Liver (tissue), 9 donors: ENCODE measurements around the gene ZBTB7A. TPM values are rescaled to one million over a fixed set of nuclear protein-coding genes. Genes with fewer than 3 reads are reported as not detected.

Experiments used
- DNase-seq: peaks from one replicate; pipeline ENCODE4 v3.0.0-alpha.2; 2017; ENCODE audit warnings: low spot score
- H3K27ac ChIP-seq, 2 donors: one replicate each; pipeline ENCODE4 v1.7.0; 2013; ENCODE audit warnings: inconsistent platforms in 2 of 2, low read length in 2 of 2, control low read depth in 1 of 2, low read depth in 1 of 2, mild to moderate bottlenecking in 1 of 2
- H3K27me3 ChIP-seq, 4 donors: one replicate each; pipeline versions ENCODE4 v1.6.1 to v1.7.0; 2013; ENCODE audit warnings: low read length in 3 of 4, inconsistent platforms in 1 of 4, mild to moderate bottlenecking in 1 of 4, moderate library complexity in 1 of 4; ENCODE audit not compliant: control insufficient read depth in 4 of 4, insufficient read depth in 4 of 4
- H3K36me3 ChIP-seq, 4 donors: one replicate each; pipeline versions ENCODE4 v1.6.1 to v1.7.0; 2013; ENCODE audit warnings: low read length in 3 of 4, mild to moderate bottlenecking in 3 of 4, low read depth in 1 of 4, moderate library complexity in 1 of 4; ENCODE audit not compliant: control insufficient read depth in 4 of 4, insufficient read depth in 3 of 4
- H3K4me1 ChIP-seq, 4 donors: one replicate each; pipeline versions ENCODE4 v1.6.1 to v1.7.0; 2013; ENCODE audit warnings: low read length in 3 of 4, mild to moderate bottlenecking in 3 of 4, moderate library complexity in 1 of 4; ENCODE audit not compliant: control insufficient read depth in 4 of 4, insufficient read depth in 4 of 4
- H3K4me3 ChIP-seq, 3 donors: one replicate each; pipeline versions ENCODE4 v1.6.1 to v1.7.0; 2013; ENCODE audit warnings: low read length in 3 of 3, control low read depth in 1 of 3, low read depth in 1 of 3, mild to moderate bottlenecking in 1 of 3
- H3K9ac ChIP-seq, 2 donors: one replicate each; pipeline ENCODE4 v1.7.0; 2013; ENCODE audit warnings: low read length in 2 of 2, mild to moderate bottlenecking in 2 of 2, moderate library complexity in 2 of 2, control low read depth in 1 of 2, low read depth in 1 of 2
- H3K9me3 ChIP-seq, 4 donors: one replicate each; pipeline versions ENCODE4 v1.6.1 to v1.7.0; 2013; ENCODE audit warnings: low read length in 3 of 4; ENCODE audit not compliant: control insufficient read depth in 4 of 4
- EGR1 ChIP-seq, 2 donors: IDR thresholded peaks; 2 replicates each; pipeline ENCODE4 v1.6.1; 2016 to 2018; ENCODE audit warnings: antibody characterized with exemption in 2 of 2, low read depth in 2 of 2
- FOXA1 ChIP-seq: IDR thresholded peaks from 2 replicates; pipeline ENCODE4 v1.6.1; 2016; ENCODE audit warnings: antibody characterized with exemption
- FOXA2 ChIP-seq: IDR thresholded peaks from 2 replicates; pipeline ENCODE4 v1.6.1; 2016; ENCODE audit warnings: antibody characterized with exemption
- HNF4A ChIP-seq, 2 donors: conservative IDR thresholded peaks; 2 replicates each; pipeline ENCODE4 v1.6.1; 2016; ENCODE audit warnings: antibody characterized with exemption in 2 of 2, mild to moderate bottlenecking in 2 of 2
- JUND ChIP-seq, 2 donors: IDR thresholded peaks; 2 replicates each; pipeline ENCODE4 v1.6.1; 2016; ENCODE audit warnings: antibody characterized with exemption in 2 of 2
- NR2F2 ChIP-seq: IDR thresholded peaks from 2 replicates; pipeline ENCODE4 v1.6.1; 2016; ENCODE audit warnings: antibody characterized with exemption
- RXRA ChIP-seq, 2 donors: IDR thresholded peaks; 2 replicates each; pipeline ENCODE4 v1.6.1; 2017 to 2018; ENCODE audit warnings: antibody characterized with exemption in 2 of 2, mild to moderate bottlenecking in 1 of 2
- SP1 ChIP-seq: IDR thresholded peaks from 2 replicates; pipeline ENCODE4 v1.6.1; 2018; ENCODE audit warnings: antibody characterized with exemption, mild to moderate bottlenecking
- TAF1 ChIP-seq: conservative IDR thresholded peaks from 2 replicates; pipeline ENCODE4 v1.6.1; 2016; ENCODE audit warnings: antibody characterized with exemption, mild to moderate bottlenecking
- YY1 ChIP-seq: IDR thresholded peaks from 2 replicates; pipeline ENCODE4 v1.6.1; 2016; ENCODE audit warnings: antibody characterized with exemption, mild to moderate bottlenecking
- WGBS: extraction: QIAGEN DNeasy Blood & Tissue Kit; methylation state at CpG from one replicate; pipeline ENCODE4 v1.1.7; 2013; 5-methylcytosine and 5-hydroxymethylcytosine counted together
- polyA plus RNA-seq, 2 donors: library from polyadenylated mRNA; stranded (reverse) in 1 of 2; unstranded in 1 of 2; fragments of 200-250 nt in 1 of 2; fragments of >200 nt in 1 of 2; fragmentation: Nextera tagmentation in 1 of 2; extraction: Ambion mirVana in 1 of 2; gene quantifications; one replicate each; pipeline versions ENCODE4 v1.2.1 to v1.2.3, GENCODE V29; 2013 to 2015
- total RNA-seq, 2 donors: library from RNA; depleted of rRNA; stranded (reverse); fragments of >200 nt; gene quantifications; one replicate each; pipeline ENCODE4 v1.2.3, GENCODE V29; 2014
- TF ChIP-seq, protein P1 (sequence below): IDR thresholded peaks from 2 replicates; pipeline ENCODE4 v1.6.1; 2016; ENCODE audit warnings: antibody characterized with exemption
- TF ChIP-seq, protein P2 (sequence below): IDR thresholded peaks from 2 replicates; pipeline ENCODE4 v1.6.1; 2016; ENCODE audit warnings: antibody characterized with exemption, mild to moderate bottlenecking
- TF ChIP-seq, protein P3 (sequence below): fragments of 150-350 bp; IDR thresholded peaks from 2 replicates; pipeline ENCODE4 v1.5.1; 2017; ENCODE audit warnings: improper control_type of control experiment, low read depth, low read length; ENCODE audit not compliant: missing input control
- donor health status: healthy.
- donor health status: healthy.
- donor health status: healthy.
- donor health status: healthy.
- donor health status: healthy.

ZBTB7A gene
- total and polyA plus RNA-seq, 4 donors: 2.9 to 28.9 (median 17.6) TPM

DNA sequence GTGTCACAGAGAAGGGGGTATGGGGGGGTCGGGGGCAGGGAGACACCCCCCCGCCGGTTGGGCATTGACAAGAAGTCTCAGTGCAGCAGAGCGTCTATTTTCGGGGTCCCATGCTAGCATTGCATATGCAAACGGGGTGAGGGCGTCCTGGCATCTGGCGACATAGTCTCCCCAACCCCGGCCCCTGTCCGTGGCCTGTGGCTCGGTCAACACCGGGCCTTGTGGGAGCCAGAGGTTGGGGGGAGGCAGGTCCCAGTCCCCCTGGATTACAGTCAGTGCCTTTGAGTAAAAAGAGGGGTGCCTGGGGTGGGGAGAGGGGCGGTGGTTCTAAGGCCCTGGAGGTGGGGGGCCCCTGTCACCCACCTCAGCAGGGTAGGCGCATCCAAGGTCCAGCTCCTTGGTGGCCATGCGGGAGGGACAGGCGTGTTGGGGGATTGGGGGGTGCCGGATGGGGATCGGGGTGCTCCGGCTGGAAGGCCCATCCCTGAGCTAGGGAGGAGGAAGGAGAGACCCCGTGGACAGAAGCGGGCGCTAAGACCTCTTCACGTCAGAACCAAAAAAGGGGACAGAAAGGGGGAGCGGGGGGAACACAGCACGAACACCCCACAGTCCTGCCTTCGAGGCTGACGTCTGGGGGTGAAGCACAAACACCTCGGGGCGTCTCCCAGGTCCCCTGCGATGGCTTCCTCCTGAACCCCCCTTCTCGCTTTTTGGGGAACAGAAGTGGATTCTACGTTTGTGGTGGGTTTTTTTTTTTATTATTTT, 20.9 kb downstream of the ZBTB7A start:
- H3K4me3 ChIP-seq: no peak overlapping the region
- no peak overlapping the region for H3K9ac ChIP-seq
- H3K36me3 ChIP-seq: peaks cover 0 to 26% (median 4%) of the 10 kb centered on the region in 4 donors
- no peaks in the 10 kb centered on the region for H3K9me3 ChIP-seq
- no peak overlapping the region for H3K27ac ChIP-seq
- WGBS: 92% methylated on average over 32 of the region's 32 CpGs
- peaks cover 0 to 2% (median 0%) of the 10 kb centered on the region in 4 donors for H3K4me1 ChIP-seq
- no peak for DNase-seq
- H3K27me3 ChIP-seq: no peaks in the 10 kb centered on the region
- no peak for TF ChIP-seq RXRA (IDR thresholded peaks at IDR 0.05)
- no peak for TF ChIP-seq HNF4A (conservative IDR thresholded peaks at IDR 0.05)
- TF ChIP-seq SP1: no peak
- TF ChIP-seq, protein P1, sequence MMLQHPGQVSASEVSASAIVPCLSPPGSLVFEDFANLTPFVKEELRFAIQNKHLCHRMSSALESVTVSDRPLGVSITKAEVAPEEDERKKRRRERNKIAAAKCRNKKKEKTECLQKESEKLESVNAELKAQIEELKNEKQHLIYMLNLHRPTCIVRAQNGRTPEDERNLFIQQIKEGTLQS: no peak
- no peak for TF ChIP-seq YY1
- no peak for TF ChIP-seq EGR1 (IDR thresholded peaks at IDR 0.05; ENCODE audit: low read depth in 2 of 2)
- TF ChIP-seq, protein P2, sequence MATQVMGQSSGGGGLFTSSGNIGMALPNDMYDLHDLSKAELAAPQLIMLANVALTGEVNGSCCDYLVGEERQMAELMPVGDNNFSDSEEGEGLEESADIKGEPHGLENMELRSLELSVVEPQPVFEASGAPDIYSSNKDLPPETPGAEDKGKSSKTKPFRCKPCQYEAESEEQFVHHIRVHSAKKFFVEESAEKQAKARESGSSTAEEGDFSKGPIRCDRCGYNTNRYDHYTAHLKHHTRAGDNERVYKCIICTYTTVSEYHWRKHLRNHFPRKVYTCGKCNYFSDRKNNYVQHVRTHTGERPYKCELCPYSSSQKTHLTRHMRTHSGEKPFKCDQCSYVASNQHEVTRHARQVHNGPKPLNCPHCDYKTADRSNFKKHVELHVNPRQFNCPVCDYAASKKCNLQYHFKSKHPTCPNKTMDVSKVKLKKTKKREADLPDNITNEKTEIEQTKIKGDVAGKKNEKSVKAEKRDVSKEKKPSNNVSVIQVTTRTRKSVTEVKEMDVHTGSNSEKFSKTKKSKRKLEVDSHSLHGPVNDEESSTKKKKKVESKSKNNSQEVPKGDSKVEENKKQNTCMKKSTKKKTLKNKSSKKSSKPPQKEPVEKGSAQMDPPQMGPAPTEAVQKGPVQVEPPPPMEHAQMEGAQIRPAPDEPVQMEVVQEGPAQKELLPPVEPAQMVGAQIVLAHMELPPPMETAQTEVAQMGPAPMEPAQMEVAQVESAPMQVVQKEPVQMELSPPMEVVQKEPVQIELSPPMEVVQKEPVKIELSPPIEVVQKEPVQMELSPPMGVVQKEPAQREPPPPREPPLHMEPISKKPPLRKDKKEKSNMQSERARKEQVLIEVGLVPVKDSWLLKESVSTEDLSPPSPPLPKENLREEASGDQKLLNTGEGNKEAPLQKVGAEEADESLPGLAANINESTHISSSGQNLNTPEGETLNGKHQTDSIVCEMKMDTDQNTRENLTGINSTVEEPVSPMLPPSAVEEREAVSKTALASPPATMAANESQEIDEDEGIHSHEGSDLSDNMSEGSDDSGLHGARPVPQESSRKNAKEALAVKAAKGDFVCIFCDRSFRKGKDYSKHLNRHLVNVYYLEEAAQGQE: no peak
- TF ChIP-seq TAF1: no peak

DNA sequence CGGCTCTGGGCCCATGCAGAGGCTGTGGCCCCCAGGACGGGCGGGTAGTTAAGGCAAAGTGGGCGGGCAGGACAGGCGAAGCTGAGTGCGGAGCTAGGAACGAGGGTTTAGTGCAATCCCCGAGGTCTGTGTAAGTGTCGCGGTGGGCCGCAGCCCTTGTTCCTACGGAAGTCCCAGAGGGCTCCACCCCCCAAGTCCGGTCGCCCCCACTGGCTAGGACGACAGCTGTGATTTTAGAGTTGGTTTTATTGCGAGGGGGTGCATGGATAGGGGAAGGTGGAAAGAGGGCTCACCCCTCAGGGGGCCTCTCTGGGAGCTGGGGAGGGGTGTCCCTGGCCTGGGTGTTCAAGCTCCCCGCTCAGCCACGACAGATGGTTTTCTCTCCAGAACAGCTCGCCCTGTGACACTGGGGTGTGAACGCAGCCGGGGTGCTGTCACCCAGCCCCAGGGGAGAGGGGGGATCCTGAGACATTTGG, 21.7 kb downstream of the ZBTB7A start:
- DNase-seq: no peak
- Histone ChIP-seq H3K4me1 (peaks cover 0 to 2% (median 0%) of the 10 kb centered on the region in 4 donors), H3K36me3 (peaks cover 0 to 26% (median 4%) of the 10 kb centered on the region in 4 donors), H3K27ac (no peak overlapping the region), H3K27me3 (no peaks in the 10 kb centered on the region), H3K9me3 (no peaks in the 10 kb centered on the region), H3K4me3 (no peak overlapping the region), H3K9ac (no peak overlapping the region)
- 87% methylated on average over 21 of the region's 21 CpGs for WGBS
- TF ChIP-seq TAF1: no peak

DNA sequence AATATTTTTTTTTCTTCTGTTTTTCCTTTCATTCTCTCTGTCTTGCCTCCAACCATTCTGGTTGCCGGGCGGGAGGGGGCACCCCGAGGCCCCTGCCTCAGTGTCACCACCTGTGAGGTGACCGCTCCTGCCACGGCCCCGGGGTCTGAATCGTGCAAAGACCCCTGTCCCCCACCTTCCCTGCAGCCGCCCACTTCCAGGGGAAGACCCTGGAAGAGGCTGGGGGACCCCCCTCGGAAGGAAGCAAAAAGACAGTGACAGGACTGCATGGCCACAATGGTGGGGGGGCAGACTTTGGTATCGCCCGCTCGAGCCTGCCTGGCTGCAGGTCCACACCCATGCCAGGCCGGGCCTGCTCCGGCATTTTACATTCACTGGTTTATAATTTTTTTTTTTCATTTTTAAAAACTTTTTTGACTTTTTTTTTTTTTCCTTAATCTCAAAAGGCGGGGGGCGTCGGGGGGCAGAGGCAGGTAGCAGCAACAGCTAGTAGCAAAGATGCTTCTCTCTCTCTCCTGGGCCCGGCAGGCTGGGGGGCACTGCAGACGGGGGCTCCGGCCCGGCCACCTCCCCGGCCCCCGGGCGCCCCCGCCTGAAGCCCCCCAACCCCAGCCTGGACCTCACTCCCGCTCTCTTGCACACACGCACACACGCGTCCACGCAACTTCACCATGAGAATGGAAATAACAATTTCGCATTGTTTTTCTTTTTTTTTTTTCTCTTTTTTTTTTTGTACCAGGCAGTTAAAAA, 22.6 kb downstream of the ZBTB7A start:
- Histone ChIP-seq H3K9me3 (no peaks in the 10 kb centered on the region), H3K4me1 (no peaks in the 10 kb centered on the region), H3K9ac (no peak overlapping the region), H3K4me3 (no peak overlapping the region), H3K36me3 (peaks cover 0 to 24% (median 3%) of the 10 kb centered on the region in 4 donors), H3K27ac (no peak overlapping the region), H3K27me3 (no peaks in the 10 kb centered on the region)
- no peak for TF ChIP-seq HNF4A (conservative IDR thresholded peaks at IDR 0.05)
- no peak for TF ChIP-seq SP1
- TF ChIP-seq, protein P3, sequence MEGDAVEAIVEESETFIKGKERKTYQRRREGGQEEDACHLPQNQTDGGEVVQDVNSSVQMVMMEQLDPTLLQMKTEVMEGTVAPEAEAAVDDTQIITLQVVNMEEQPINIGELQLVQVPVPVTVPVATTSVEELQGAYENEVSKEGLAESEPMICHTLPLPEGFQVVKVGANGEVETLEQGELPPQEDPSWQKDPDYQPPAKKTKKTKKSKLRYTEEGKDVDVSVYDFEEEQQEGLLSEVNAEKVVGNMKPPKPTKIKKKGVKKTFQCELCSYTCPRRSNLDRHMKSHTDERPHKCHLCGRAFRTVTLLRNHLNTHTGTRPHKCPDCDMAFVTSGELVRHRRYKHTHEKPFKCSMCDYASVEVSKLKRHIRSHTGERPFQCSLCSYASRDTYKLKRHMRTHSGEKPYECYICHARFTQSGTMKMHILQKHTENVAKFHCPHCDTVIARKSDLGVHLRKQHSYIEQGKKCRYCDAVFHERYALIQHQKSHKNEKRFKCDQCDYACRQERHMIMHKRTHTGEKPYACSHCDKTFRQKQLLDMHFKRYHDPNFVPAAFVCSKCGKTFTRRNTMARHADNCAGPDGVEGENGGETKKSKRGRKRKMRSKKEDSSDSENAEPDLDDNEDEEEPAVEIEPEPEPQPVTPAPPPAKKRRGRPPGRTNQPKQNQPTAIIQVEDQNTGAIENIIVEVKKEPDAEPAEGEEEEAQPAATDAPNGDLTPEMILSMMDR: no peak
- TF ChIP-seq, protein P2: no peak
- TF ChIP-seq RXRA (IDR thresholded peaks at IDR 0.05): no peak
- TF ChIP-seq FOXA1: no peak
- no peak for TF ChIP-seq YY1
- TF ChIP-seq FOXA2: no peak
- TF ChIP-seq JUND (IDR thresholded peaks at IDR 0.05): no peak
- TF ChIP-seq NR2F2: no peak
- WGBS: 91% methylated on average over 31 of the region's 31 CpGs
- no peak for DNase-seq
